ENCODE data around the gene BEST4. TPM values are rescaled to one million over a fixed set of nuclear protein-coding genes. Genes with fewer than 3 reads are reported as not detected.
A peak's percentile ranks its signal among the peaks of the same experiment; 100 is the strongest.
"Not testable (repeated sequence)": the region's sequence is repeated elsewhere in the genome, so short reads cannot be mapped to it uniquely, and the experiment has no call there.

BEST4 gene
- total and polyA plus RNA-seq, 2 donors (not counting 3 experiments of a cell fraction or from before 2014, with no cell fraction given): 0.21 TPM; not detected in 1

GRCh38 chr1:44775078-44775929 lies 12.7 kb downstream of the BEST4 start, which contains the start of gene RPS8:
RPS8 (plus strand) TSS chr1:44775540; CDS start chr1:44775597, 57 bp downstream.
- peaks cover 16% of the 10 kb centered on the region for H3K4me1 ChIP-seq (ENCODE audit: control insufficient read depth, extremely low read depth, insufficient read depth, low read length)
- dilution Hi-C loops (cut with MboI; ENCODE audit: extremely low pct_ligation_motif_present, low sequenced_read_pairs): no loop called here
- ChIA-PET CTCF (interaction anchor here (0.7 to 2.1 kb wide), 7 partner anchors 11 to 45 kb away, joined by 3 to 8 read pairs (median 3); partner anchors contain the start of genes PLK3 and RNU5D-1), POLR2A (interaction anchor here (0.6 to 2.9 kb wide), 19 partner anchors 8 to 725 kb away, joined by 3 to 18 read pairs (median 4); partner anchors contain the start of genes BTBD19, CCDC163, DYNLT4 and HECTD3)
- H3K4me2 ChIP-seq (ENCODE audit: insufficient read depth, low read length): peak within 1 kb of the TSS; percentile 94
- H3K4me3 ChIP-seq (replicated peaks in 1 of 3; ENCODE audit: insufficient read depth in 1 of 3, low read depth in 1 of 3, low read length in 3 of 3): peak within 1 kb of the TSS; percentile 42 to 93 (median 88)
- peaks cover 40% of the 10 kb centered on the region for H3K79me2 ChIP-seq (ENCODE audit: control insufficient read depth, insufficient read depth, low read length)
- H3K9me3 ChIP-seq (replicated peaks; ENCODE audit: control insufficient read depth, insufficient read depth, low read length): no peaks in the 10 kb centered on the region
- H3K9me1 ChIP-seq (replicated peaks; ENCODE audit: control insufficient read depth, extremely low read depth, insufficient read depth, low read length): no peaks in the 10 kb centered on the region
- peaks cover 17 to 22% of the 10 kb centered on the region in 2 experiments for H3K36me3 ChIP-seq (ENCODE audit: control insufficient read depth in 2 of 2, extremely low read depth in 1 of 2, insufficient read depth in 2 of 2, low read length in 2 of 2)
- intact Hi-C loops (cut with micrococcal nuclease): loop anchor here (1.0 to 2.0 kb wide), 3 partner anchors 25 to 45 kb away; partner anchors contain the start of genes KIF2C, PLK3 and RNU5D-1
- no peaks in the 10 kb centered on the region for H3K27me3 ChIP-seq (ENCODE audit: control insufficient read depth in 2 of 2, insufficient read depth in 2 of 2, low read length in 2 of 2)
- peak; percentile 94 for DNase-seq (ENCODE audit: low read depth, low spot score)
- H3K9ac ChIP-seq (replicated peaks; ENCODE audit: extremely low read depth, insufficient read depth, low read length): peak within 1 kb of the TSS; percentile 96
- FAIRE-seq: peak; percentile 93
- TSS peak; percentile 86 for BruUV-seq (replicated peaks)
- H4K20me1 ChIP-seq (replicated peaks; ENCODE audit: control insufficient read depth, extremely low read depth, insufficient read depth, low read length): no peaks in the 10 kb centered on the region
- no peak for TF ChIP-seq FOS (IDR thresholded peaks at IDR 0.05; ENCODE audit: borderline replicate concordance, insufficient read depth, low read length)
- no peak for TF ChIP-seq EZH2 (IDR thresholded peaks at IDR 0.05; ENCODE audit: borderline replicate concordance, low read depth, low read length, severe bottlenecking)
- no peak for TF ChIP-seq CTCF (IDR thresholded peaks at IDR 0.05; ENCODE audit: extremely low read depth in 1 of 2, insufficient read depth in 1 of 2, low read depth in 1 of 2, low read length in 2 of 2)
- no peak for TF ChIP-seq GATA2 (IDR thresholded peaks at IDR 0.05; ENCODE audit: insufficient read depth, insufficient read length, low read depth, low read length)
- TF ChIP-seq POLR2AphosphoS5 (IDR thresholded peaks at IDR 0.05; ENCODE audit: insufficient read depth, low read depth, low read length): peak; percentile 99
- TF ChIP-seq MAX (IDR thresholded peaks at IDR 0.05; ENCODE audit: insufficient read depth, insufficient read length): peak; percentile 48
- TF ChIP-seq JUN (IDR thresholded peaks at IDR 0.05; ENCODE audit: borderline replicate concordance, insufficient read depth, insufficient read length, low read depth): no peak
- peak; percentile 85 for TF ChIP-seq MYC (IDR thresholded peaks at IDR 0.05; ENCODE audit: low read depth, low read length)
- TF ChIP-seq POLR2A (IDR thresholded peaks at IDR 0.05; ENCODE audit: low read depth, low read length): peak; percentile 99
- peak within 1 kb of the TSS; percentile 60 for H2AFZ ChIP-seq (ENCODE audit: low read depth, low read length)
- peak within 1 kb of the TSS; percentile 90 for H3K27ac ChIP-seq (ENCODE audit: insufficient read depth, low read depth, low read length)

DNA sequence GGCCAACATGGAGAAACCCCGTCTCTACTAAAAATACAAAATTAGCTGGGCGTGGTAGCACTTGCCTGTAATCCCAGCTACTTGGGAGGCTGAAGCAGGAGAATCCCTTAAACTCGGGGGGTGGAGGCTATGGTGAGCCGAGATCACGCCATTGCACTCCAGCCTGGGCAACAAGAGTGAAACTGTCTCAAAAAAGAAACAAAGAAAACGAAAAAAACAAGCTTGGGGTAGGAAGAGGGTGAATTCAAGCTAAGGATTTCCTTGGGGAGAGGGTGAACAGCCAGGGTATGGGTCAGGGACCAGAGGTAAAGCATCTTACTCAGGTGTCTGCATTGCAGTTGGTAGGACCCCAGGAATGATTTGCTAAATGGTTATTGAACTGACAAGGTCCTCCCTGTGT lies 21.5 kb downstream of the BEST4 start:
- CTCF ChIA-PET: interaction anchor here (0.6 to 2.6 kb wide), 2 partner anchors 35 to 1608 kb away, joined by 3 to 12 read pairs; partner anchors contain the start of gene RNU5D-1

More for the DNA sequence above, 21.5 kb downstream of the BEST4 start:
- H3K79me2 ChIP-seq (ENCODE audit: control insufficient read depth, insufficient read depth, low read length); H2AFZ ChIP-seq (ENCODE audit: low read depth, low read length); H3K4me3 ChIP-seq (replicated peaks in 1 of 3; ENCODE audit: insufficient read depth in 1 of 3, low read depth in 1 of 3, low read length in 3 of 3); H3K27me3 ChIP-seq (ENCODE audit: control insufficient read depth in 2 of 2, insufficient read depth in 2 of 2, low read length in 2 of 2); H3K9ac ChIP-seq (replicated peaks; ENCODE audit: extremely low read depth, insufficient read depth, low read length); H3K9me3 ChIP-seq (replicated peaks; ENCODE audit: control insufficient read depth, insufficient read depth, low read length); H3K9me1 ChIP-seq (replicated peaks; ENCODE audit: control insufficient read depth, extremely low read depth, insufficient read depth, low read length); FAIRE-seq; H3K4me2 ChIP-seq (ENCODE audit: insufficient read depth, low read length); intact Hi-C loops (cut with micrococcal nuclease); H3K27ac ChIP-seq (ENCODE audit: insufficient read depth, low read depth, low read length); H4K20me1 ChIP-seq (replicated peaks; ENCODE audit: control insufficient read depth, extremely low read depth, insufficient read depth, low read length); dilution Hi-C loops (cut with MboI; ENCODE audit: extremely low pct_ligation_motif_present, low sequenced_read_pairs); BruUV-seq (replicated peaks); DNase-seq (ENCODE audit: low read depth, low spot score); H3K4me1 ChIP-seq (ENCODE audit: control insufficient read depth, extremely low read depth, insufficient read depth, low read length): not testable (repeated sequence)
- POLR2A ChIA-PET: interaction anchor here (1.2 kb wide), 1 partner anchor 9 kb away, joined by 3 read pairs; the partner anchor contains the start of gene RPS8
- peaks cover 4 to 14% of the 10 kb centered on the region in 2 experiments for H3K36me3 ChIP-seq (ENCODE audit: control insufficient read depth in 2 of 2, extremely low read depth in 1 of 2, insufficient read depth in 2 of 2, low read length in 2 of 2)

All from endothelial cell of umbilical vein (primary cell).